A172 (cell line): ENCODE results near the gene NUDT15. TPM values are rescaled to one million over a fixed set of nuclear protein-coding genes. Genes with fewer than 3 reads are reported as not detected.
A peak's percentile ranks its signal among the peaks of the same experiment; 100 is the strongest.
"Not testable (repeated sequence)": the region's sequence is repeated elsewhere in the genome, so short reads cannot be mapped to it uniquely, and the experiment has no call there.

Experiments used
- DNase-seq: peaks from one replicate; pipeline ENCODE4 v3.0.0-alpha.2; 2015; ENCODE audit warnings: low spot score
- total RNA-seq: library from RNA; depleted of rRNA; stranded (reverse); fragments of >200 nt; shearing (Covaris generic); gene quantifications from 2 replicates; pipeline ENCODE4 v1.2.3, GENCODE V29; 2014; rRNA removed

NUDT15 gene
- total RNA-seq: 34.2 and 37.2 TPM in 2 replicates

- DNase-seq: peak; percentile 87
Observed at GRCh38 chr13:48037346-48038173, at the start of gene NUDT15. Gene NUDT15 (plus strand): TSS chr13:48037726. CDS start chr13:48037747, 21 bp downstream.

DNA sequence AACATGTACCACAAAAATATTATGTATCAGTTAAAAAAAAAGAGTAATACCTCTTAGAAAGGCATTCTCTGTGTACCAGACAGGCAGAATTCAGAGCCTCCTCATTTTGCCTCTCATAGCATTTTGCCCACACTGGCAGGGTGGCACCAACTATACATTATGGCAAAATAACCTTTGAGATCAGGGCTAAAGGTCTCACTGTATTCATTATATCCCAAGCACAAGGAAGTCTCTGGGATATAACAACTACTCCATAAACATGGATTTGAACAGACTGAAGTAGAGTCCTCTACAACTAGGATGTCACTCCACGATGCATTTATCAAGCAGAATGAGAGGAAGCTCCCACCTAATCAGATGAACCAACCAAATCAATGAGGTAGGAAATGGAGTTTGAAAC is 47.1 kb upstream of the NUDT15 start:
- DNase-seq: no peak

GRCh38 chr13:47990920-47991466 is 46.5 kb upstream of the NUDT15 start:
- no peak for DNase-seq

DNA sequence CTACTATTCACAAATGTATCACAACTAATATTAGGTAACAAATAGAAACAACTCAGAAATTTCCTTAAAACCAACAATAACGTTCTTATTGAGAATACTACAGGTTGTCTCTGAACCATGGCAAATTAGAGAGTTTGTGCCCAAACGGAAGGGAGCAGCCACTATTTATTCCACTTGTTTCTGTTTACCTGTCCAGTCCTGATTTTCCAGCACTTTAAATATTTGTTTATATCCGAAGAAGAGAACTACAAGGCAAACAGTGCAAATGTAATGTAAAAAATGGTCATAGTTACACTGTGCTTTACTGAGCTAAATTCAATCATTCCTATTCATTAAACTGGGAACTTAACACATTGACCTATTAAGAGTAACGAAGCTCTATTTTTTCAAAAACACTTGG is 45.7 kb upstream of the NUDT15 start:
- no peak for DNase-seq

- no peak for DNase-seq
Observed at GRCh38 chr13:47997384-47997783, 40.1 kb upstream of the NUDT15 start.

DNA sequence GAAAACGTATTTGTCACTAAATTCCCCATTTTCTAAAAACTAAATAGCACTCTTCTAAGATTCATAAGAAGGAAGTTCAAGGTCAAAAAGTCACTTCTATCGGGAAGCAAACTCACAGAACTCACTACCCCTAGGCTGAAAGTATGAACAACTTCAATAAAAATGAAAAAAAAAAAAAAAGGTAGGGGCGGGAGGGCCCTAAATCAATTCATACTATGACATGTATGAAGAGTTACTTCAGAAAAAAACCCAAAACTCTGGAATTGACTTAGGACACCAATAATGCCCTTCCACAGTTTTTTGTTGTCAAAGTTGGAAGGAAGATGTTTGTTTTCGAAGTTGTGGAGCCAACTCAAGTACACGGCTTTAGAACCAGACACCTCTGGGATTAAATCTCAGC is 37.6 kb upstream of the NUDT15 start:
- DNase-seq: no peak

- no peak for DNase-seq
Observed at GRCh38 chr13:48000559-48001113, 36.9 kb upstream of the NUDT15 start.

GRCh38 chr13:48001114-48001881 is 36.2 kb upstream of the NUDT15 start, which contains the start of gene SUCLA2:
Gene SUCLA2 (minus strand): TSS chr13:48001273. CDS start chr13:48001269, 4 bp downstream.
- peak; percentile 70 for DNase-seq

DNA sequence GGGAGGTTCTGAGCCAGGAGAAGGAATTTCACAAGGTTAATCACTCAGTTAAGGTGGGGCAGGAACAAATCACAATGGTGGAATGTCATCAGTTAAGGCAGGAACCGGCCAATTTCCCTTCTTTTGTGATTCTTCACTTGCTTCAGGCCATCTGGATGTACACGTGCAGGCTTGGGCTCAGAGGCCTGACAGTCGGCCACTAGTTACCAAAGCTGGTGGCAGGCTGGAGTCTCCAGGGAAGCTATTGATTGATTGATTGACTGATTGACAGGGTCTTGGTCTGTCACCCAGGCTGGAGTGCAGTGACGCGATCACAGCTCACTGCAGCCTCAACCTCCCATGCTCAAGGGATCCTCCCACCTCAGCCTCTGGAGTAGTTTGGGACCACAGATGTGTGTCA is 35.5 kb upstream of the NUDT15 start:
- DNase-seq: not testable (repeated sequence)

GRCh38 chr13:48004201-48004600 is 33.3 kb upstream of the NUDT15 start:
- no peak for DNase-seq

- peak; percentile 11 for DNase-seq
Observed at GRCh38 chr13:48006396-48006795, 31.1 kb upstream of the NUDT15 start.

DNA sequence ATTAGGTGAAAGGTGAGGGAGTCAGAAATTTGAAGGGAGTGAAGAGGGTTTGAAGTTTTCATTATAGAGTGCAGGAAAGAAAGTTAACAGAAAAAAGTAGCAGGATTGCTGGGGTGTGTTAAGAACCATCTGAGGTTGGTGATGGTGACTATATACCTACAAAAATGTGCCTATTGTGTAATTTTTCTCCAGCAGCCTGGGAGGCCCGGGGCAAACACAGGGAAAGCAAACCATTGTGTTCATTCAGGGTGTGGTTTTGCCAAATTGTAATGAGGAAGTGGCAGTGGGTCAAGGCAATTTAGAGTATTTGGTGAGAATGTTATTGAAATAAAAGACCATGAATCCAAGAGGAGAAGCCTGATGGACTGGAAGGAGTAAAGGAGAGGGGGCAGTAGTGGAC is 28.2 kb upstream of the NUDT15 start:
- peak; percentile 21 for DNase-seq

DNA sequence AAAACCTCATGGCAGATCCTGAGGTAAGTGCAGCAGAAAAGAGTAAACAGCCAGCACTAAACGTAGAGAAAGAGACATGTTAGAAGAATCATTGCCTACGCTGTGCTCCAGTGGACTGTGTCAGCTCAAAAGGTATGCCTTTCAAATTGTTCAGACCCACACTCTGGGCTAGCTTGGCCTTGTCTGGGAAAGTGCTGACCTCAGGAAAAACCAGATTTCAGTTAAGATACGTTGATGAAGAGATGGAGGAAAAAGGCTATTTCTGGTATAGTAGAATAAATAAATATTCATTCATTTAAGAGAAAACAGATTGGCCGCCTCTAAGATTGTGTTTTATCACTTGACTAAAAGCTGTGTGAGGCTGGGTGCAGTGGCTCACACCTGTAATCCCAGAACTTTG is 26.8 kb upstream of the NUDT15 start:
- no peak for DNase-seq

- no peak for DNase-seq
Observed at GRCh38 chr13:48012668-48013067, 24.9 kb upstream of the NUDT15 start.

- no peak for DNase-seq
Observed at GRCh38 chr13:48014359-48014758, 23.2 kb upstream of the NUDT15 start.

- DNase-seq: no peak
Observed at GRCh38 chr13:48018637-48019036, 18.9 kb upstream of the NUDT15 start.

GRCh38 chr13:48019796-48020195 is 17.7 kb upstream of the NUDT15 start:
- no peak for DNase-seq

- no peak for DNase-seq
Observed at GRCh38 chr13:48028066-48028465, 9.5 kb upstream of the NUDT15 start.

DNA sequence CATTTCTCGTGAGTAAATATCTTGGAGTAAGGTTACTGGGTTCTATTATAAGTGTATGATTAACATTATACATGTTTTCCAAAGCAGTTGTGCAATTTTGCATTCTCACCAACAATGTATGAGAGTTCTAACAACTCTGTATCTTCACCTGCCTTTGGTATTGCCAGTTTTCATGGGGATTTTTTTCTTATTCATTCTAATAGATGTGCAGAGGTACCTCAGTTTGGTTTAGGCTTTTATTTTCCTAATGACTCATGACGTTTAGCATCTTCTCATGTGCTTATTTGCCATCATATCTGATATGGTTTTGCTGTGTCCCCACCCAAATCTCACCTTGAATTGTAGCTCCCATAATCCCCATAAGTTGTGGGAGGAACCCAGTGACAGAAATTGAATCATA is 7.7 kb upstream of the NUDT15 start:
- no peak for DNase-seq

GRCh38 chr13:48038761-48039160 is 1.2 kb downstream of the NUDT15 start:
- DNase-seq: no peak

GRCh38 chr13:48040049-48040448 is 2.5 kb downstream of the NUDT15 start:
- no peak for DNase-seq

- no peak for DNase-seq
Observed at GRCh38 chr13:48040896-48041295, 3.4 kb downstream of the NUDT15 start.
